WTC11 (cell line): ENCODE data around the gene UBE2R2.

Experiments used
- ZNF671 ChIP-seq: fragments of 250-450 bp; sonication (Bioruptor Pico); IDR thresholded peaks from 2 replicates; pipeline ENCODE4 v1.8.0; 2021; ENCODE audit warnings: mild to moderate bottlenecking
- TF ChIP-seq, protein P1 (sequence below): sonication (generic); formaldehyde crosslinking; IDR thresholded peaks from 2 replicates; pipeline ENCODE4 v1.8.1; 2022; ENCODE audit warnings: mild to moderate bottlenecking, moderate library complexity, missing genetic modification reagents
- TF ChIP-seq, protein P2 (sequence below): sonication (generic); formaldehyde crosslinking; IDR thresholded peaks from 2 replicates; pipeline ENCODE4 v1.8.0; 2022; ENCODE audit warnings: mild to moderate bottlenecking, missing genetic modification reagents
- TF ChIP-seq, protein P3 (sequence below): fragments of 200-600 bp; IDR thresholded peaks from 2 replicates; pipeline ENCODE4 v1.8.0; 2022; ENCODE audit warnings: antibody characterized with exemption
- TF ChIP-seq, protein P4 (sequence below): sonication (generic); formaldehyde crosslinking; IDR thresholded peaks from 2 replicates; pipeline ENCODE4 v1.8.1; 2023; ENCODE audit warnings: mild to moderate bottlenecking, missing genetic modification reagents

DNA sequence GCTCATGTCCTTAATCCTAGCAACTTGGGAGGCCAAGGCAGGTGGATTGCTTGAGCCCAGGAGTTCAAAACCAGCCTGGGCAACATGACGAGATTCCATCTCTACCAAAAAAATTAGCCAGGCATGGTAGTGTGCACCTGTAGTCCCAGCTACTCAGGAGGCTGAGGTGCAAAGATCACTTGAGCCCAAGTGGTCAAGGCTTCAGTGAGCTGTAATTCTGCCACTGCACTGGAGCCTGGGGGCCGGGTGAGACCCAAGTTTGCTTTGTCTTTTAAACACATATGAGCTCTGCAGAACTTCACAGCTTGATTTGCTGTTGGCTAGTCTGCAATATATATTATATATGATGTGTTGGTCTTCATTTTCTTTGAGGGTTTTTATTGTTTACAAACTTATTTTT lies 89.8 kb downstream of the UBE2R2 start:
- no peak for TF ChIP-seq ZNF671
- TF ChIP-seq, protein P1, sequence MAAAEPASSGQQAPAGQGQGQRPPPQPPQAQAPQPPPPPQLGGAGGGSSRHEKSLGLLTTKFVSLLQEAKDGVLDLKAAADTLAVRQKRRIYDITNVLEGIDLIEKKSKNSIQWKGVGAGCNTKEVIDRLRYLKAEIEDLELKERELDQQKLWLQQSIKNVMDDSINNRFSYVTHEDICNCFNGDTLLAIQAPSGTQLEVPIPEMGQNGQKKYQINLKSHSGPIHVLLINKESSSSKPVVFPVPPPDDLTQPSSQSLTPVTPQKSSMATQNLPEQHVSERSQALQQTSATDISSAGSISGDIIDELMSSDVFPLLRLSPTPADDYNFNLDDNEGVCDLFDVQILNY (CRISPR knock-in tag), result no peak
- TF ChIP-seq, protein P2, sequence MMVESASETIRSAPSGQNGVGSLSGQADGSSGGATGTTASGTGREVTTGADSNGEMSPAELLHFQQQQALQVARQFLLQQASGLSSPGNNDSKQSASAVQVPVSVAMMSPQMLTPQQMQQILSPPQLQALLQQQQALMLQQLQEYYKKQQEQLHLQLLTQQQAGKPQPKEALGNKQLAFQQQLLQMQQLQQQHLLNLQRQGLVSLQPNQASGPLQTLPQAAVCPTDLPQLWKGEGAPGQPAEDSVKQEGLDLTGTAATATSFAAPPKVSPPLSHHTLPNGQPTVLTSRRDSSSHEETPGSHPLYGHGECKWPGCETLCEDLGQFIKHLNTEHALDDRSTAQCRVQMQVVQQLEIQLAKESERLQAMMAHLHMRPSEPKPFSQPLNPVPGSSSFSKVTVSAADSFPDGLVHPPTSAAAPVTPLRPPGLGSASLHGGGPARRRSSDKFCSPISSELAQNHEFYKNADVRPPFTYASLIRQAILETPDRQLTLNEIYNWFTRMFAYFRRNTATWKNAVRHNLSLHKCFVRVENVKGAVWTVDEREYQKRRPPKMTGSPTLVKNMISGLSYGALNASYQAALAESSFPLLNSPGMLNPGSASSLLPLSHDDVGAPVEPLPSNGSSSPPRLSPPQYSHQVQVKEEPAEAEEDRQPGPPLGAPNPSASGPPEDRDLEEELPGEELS (CRISPR knock-in tag), result no peak
- TF ChIP-seq, protein P3, sequence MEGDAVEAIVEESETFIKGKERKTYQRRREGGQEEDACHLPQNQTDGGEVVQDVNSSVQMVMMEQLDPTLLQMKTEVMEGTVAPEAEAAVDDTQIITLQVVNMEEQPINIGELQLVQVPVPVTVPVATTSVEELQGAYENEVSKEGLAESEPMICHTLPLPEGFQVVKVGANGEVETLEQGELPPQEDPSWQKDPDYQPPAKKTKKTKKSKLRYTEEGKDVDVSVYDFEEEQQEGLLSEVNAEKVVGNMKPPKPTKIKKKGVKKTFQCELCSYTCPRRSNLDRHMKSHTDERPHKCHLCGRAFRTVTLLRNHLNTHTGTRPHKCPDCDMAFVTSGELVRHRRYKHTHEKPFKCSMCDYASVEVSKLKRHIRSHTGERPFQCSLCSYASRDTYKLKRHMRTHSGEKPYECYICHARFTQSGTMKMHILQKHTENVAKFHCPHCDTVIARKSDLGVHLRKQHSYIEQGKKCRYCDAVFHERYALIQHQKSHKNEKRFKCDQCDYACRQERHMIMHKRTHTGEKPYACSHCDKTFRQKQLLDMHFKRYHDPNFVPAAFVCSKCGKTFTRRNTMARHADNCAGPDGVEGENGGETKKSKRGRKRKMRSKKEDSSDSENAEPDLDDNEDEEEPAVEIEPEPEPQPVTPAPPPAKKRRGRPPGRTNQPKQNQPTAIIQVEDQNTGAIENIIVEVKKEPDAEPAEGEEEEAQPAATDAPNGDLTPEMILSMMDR, result no peak
- TF ChIP-seq, protein P4, sequence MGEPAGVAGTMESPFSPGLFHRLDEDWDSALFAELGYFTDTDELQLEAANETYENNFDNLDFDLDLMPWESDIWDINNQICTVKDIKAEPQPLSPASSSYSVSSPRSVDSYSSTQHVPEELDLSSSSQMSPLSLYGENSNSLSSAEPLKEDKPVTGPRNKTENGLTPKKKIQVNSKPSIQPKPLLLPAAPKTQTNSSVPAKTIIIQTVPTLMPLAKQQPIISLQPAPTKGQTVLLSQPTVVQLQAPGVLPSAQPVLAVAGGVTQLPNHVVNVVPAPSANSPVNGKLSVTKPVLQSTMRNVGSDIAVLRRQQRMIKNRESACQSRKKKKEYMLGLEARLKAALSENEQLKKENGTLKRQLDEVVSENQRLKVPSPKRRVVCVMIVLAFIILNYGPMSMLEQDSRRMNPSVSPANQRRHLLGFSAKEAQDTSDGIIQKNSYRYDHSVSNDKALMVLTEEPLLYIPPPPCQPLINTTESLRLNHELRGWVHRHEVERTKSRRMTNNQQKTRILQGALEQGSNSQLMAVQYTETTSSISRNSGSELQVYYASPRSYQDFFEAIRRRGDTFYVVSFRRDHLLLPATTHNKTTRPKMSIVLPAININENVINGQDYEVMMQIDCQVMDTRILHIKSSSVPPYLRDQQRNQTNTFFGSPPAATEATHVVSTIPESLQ (CRISPR knock-in tag), result no peak
